Uterus (tissue), 4 donors: ENCODE measurements around the gene ZSCAN22. TPM values are rescaled to one million over a fixed set of nuclear protein-coding genes. Genes with fewer than 3 reads are reported as not detected.

Experiments used
- DNase-seq, 2 donors: peaks; one replicate each; pipeline ENCODE4 v3.0.0-alpha.2; 2019 to 2020
- H3K27ac ChIP-seq, 2 donors: fragments of 200-600 bp; sonication (generic); 1 replicate in 1 of 2; 2 replicates in 1 of 2; pipeline ENCODE4 v1.5.1; 2016 to 2018
- H3K27me3 ChIP-seq, 2 donors: fragments of 200-600 bp; sonication (generic); one replicate each; pipeline ENCODE4 v1.5.1; 2018 to 2019; ENCODE audit warnings: control low read depth in 1 of 2
- H3K36me3 ChIP-seq, 2 donors: fragments of 200-600 bp; sonication (generic); one replicate each; pipeline ENCODE4 v1.5.1; 2019; ENCODE audit warnings: control low read depth in 1 of 2
- H3K4me1 ChIP-seq, 2 donors: fragments of 200-600 bp; sonication (generic); one replicate each; pipeline ENCODE4 v1.5.1; 2018 to 2019; ENCODE audit warnings: control low read depth in 1 of 2
- H3K4me3 ChIP-seq, 2 donors: fragments of 200-600 bp; sonication (generic); 1 replicate in 1 of 2; 2 replicates in 1 of 2; pipeline ENCODE4 v1.5.1; 2018 to 2019; ENCODE audit warnings: mild to moderate bottlenecking in 1 of 2
- H3K9me3 ChIP-seq, 2 donors: fragments of 200-600 bp; sonication (generic); one replicate each; pipeline ENCODE4 v1.5.1; 2019; ENCODE audit warnings: control low read depth in 1 of 2
- POLR2A ChIP-seq, 2 donors: fragments of 450-650 bp; IDR thresholded peaks; one replicate each; pipeline ENCODE4 v1.6.1; 2016; ENCODE audit warnings: antibody characterized with exemption in 2 of 2, mild to moderate bottlenecking in 1 of 2, moderate library complexity in 1 of 2
- intact Hi-C: fragments of 100-400 bp; cut with DNase I; formaldehyde crosslinking; loops from one replicate; pipeline ENCODE4 v1.15.1; 2023; ENCODE audit warnings: low total_unique reads
- total RNA-seq, 4 donors: library from RNA; depleted of rRNA in 3 of 4; stranded (reverse); fragments of >200 nt in 3 of 4; gene quantifications; one replicate each; pipeline versions ENCODE4 v1.1.0 to v1.2.4, GENCODE V29; 2014 to 2023
- TF ChIP-seq, protein P1 (sequence below), 4 experiments: fragments of 200-600 bp in 2 of 4; fragments of 450-650 bp in 2 of 4; sonication (generic) in 2 of 4; IDR thresholded peaks; one replicate each; pipeline ENCODE4 v1.5.1; 2016 to 2019; ENCODE audit warnings: antibody characterized with exemption in 4 of 4, mild to moderate bottlenecking in 2 of 4, moderate library complexity in 1 of 4
- donor health status: DM: yes; HTN: yes; CAD: no.

Gene ZSCAN22
- total RNA-seq: 1 to 10 TPM; 3.9 to 5.1 (median 4.6) TPM

DNA sequence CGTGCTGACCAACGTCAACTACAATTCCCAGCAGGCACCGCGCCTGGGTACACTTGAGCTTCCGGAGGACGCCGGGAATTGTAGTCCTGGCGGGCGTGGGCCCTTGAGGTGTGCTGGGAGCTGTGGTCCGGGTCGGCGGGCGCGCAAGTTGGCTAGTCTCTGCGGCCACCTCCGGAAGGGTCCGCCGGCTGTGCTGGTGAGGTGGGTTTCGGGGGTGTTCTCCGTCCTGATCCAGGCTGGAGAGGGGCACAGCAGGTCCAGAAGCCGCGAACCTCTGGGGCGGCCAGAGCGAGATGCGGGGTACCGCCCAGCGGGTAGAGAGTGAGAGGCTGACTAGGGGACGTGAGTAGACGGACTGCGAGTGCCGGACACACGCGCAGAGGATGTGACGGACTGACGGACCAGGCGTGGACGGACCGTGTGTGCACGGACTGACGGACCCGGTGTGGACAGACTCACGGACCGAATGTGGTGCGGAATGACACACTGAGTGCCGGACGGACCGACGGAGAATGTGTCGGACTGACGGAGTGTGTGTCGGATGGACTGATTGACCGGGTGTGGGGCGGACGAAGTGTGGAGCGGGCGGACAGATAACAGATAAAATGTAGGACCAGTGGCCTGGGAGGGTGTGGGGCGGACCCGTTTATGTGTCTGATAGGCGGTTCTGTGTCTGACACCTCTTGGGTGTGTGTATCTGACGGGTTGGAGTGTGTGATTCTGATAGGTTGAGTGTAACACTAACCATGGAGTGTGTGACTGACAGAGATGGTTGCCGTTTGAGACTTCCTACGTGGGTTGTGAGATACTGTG, at the start of gene ZSCAN22:
TSS of gene ZSCAN22 (plus strand) at position 81 of the 813 bp plus-strand sequence. CDS start 7,809 bp downstream, outside the sequence.
- DNase-seq: peak; percentile 95 to 97
- no peaks in the 10 kb centered on the region for H3K9me3 ChIP-seq
- no peaks in the 10 kb centered on the region for H3K27me3 ChIP-seq
- H3K4me3 ChIP-seq: peak within 1 kb of the TSS; percentile 82 to 83
- H3K36me3 ChIP-seq: no peaks in the 10 kb centered on the region
- TF ChIP-seq POLR2A (IDR thresholded peaks at IDR 0.05): peak; percentile 50 to 78
- TF ChIP-seq, protein P1, sequence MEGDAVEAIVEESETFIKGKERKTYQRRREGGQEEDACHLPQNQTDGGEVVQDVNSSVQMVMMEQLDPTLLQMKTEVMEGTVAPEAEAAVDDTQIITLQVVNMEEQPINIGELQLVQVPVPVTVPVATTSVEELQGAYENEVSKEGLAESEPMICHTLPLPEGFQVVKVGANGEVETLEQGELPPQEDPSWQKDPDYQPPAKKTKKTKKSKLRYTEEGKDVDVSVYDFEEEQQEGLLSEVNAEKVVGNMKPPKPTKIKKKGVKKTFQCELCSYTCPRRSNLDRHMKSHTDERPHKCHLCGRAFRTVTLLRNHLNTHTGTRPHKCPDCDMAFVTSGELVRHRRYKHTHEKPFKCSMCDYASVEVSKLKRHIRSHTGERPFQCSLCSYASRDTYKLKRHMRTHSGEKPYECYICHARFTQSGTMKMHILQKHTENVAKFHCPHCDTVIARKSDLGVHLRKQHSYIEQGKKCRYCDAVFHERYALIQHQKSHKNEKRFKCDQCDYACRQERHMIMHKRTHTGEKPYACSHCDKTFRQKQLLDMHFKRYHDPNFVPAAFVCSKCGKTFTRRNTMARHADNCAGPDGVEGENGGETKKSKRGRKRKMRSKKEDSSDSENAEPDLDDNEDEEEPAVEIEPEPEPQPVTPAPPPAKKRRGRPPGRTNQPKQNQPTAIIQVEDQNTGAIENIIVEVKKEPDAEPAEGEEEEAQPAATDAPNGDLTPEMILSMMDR (IDR thresholded peaks at IDR 0.05): peak in 1 of 4 experiments; percentile 17
- peak within 1 kb of the TSS; percentile 94 to 95 for H3K27ac ChIP-seq
- H3K4me1 ChIP-seq: peaks cover 0 to 5% of the 10 kb centered on the region in 2 donors
- intact Hi-C loops: no loop called here

- Histone ChIP-seq H3K27me3 (no peaks in the 10 kb centered on the region), H3K4me1 (no peaks in the 10 kb centered on the region), H3K27ac (no peak overlapping the region), H3K4me3 (no peak overlapping the region), H3K36me3 (no peaks in the 10 kb centered on the region), H3K9me3 (peaks cover 0 to 24% of the 10 kb centered on the region in 2 donors)
- DNase-seq: no peak
- intact Hi-C loops: no loop called here
- TF ChIP-seq, protein P1 (IDR thresholded peaks at IDR 0.05): no peak
- no peak for TF ChIP-seq POLR2A (IDR thresholded peaks at IDR 0.05)
These were observed 49.6 kb upstream of the ZSCAN22 start for GRCh38 chr19:58277197-58277596.

DNA sequence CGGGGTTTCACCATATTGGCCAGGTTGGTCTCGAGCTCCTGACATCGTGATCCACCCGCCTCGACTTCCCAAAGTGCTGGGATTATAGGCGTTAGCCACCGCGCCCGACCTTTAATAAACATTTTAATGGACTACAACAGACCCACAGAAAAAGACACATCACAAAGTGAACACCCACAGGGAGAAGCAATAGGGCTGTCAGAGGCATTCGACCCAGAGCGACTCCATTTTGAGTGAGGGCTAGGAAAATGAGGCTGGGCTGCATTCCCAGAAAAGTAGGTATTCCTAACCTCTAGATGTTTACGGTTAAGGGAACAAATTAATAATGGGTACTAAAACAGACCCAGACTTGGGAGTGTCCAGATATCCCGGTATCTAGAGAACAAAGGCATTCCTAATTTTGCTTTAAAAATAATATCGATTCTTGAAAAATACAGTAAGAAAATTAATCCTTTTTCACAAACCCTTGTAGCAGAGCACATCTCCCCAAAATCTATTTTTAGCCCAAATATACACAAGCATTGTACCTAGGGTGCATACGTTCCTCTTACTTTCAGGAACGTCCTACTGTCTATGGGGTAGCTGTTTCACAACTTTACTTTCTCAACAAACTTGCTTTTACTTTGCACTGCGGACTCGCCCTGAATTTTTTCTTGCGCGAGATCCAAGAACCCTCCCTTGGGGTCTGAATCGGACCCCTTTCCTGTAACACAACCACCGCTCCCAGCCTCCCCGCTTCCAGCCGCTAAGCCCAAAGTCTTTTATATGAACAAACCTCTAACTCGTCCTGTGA, 48.9 kb upstream of the ZSCAN22 start:
- Histone ChIP-seq H3K27me3 (no peaks in the 10 kb centered on the region), H3K9me3 (peaks cover 0 to 18% of the 10 kb centered on the region in 2 donors), H3K4me3 (peak overlapping the region; percentile 84 to 91), H3K36me3 (no peaks in the 10 kb centered on the region), H3K4me1 (no peaks in the 10 kb centered on the region), H3K27ac (peak overlapping the region; percentile 81 to 87)
- intact Hi-C loops: no loop called here
- no peak for DNase-seq
- no peak for TF ChIP-seq POLR2A (IDR thresholded peaks at IDR 0.05)
- TF ChIP-seq, protein P1 (IDR thresholded peaks at IDR 0.05): no peak

DNA sequence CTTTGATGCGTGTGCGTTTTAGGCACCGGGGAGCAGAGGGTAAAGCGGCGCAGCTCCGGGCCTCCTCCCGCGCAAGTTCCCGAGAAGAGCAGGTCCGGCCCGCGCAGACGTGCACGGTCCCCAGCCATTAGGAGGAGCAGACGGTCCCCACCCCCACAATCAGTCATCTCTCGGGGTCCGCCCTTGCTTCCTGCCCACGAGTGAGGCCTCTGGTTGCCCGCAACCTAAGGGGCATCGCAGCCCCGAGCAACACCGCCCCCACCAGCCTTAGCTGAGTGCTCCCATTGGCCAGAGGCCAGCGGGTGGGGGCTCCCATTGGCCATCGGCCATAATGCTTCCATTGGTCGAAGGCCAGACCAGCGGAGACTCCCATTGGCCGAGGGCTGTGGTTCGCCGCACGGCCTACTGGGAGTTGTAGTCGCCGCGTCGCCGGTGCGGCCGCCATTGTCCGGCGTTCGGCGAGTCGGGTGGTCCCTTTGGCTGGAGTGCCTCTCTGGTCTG, 48.2 kb upstream of the ZSCAN22 start, which contains the start of gene ZNF8:
TSS of gene ZNF8 (plus strand) at position 415 of the 501 bp plus-strand sequence. CDS start 127 bp downstream, outside the sequence.
- peak; percentile 96 to 98 for DNase-seq
- Histone ChIP-seq H3K4me3 (peak within 1 kb of the TSS; percentile 84 to 91), H3K27me3 (no peaks in the 10 kb centered on the region), H3K27ac (peak within 1 kb of the TSS; percentile 81 to 87), H3K9me3 (peaks cover 0 to 16% of the 10 kb centered on the region in 2 donors), H3K4me1 (no peaks in the 10 kb centered on the region), H3K36me3 (no peaks in the 10 kb centered on the region)
- intact Hi-C loops: no loop called here
- TF ChIP-seq, protein P1 (IDR thresholded peaks at IDR 0.05): peak in 3 of 4 experiments; percentile 12 to 32 (median 27)
- peak; percentile 25 to 70 for TF ChIP-seq POLR2A (IDR thresholded peaks at IDR 0.05)
